Glomerular endothelial cell (primary cell): ENCODE results near the gene ATP2B1. TPM values are rescaled to one million over a fixed set of nuclear protein-coding genes. Genes with fewer than 3 reads are reported as not detected.

Experiments
- DNase-seq: peaks from one replicate; pipeline ENCODE4 v3.0.0-alpha.2; 2011; ENCODE audit warnings: low read depth, low spot score; ENCODE audit errors: extremely low read depth
- total RNA-seq: library from RNA; depleted of rRNA; stranded (reverse); fragments of >200 nt; gene quantifications from 2 replicates; pipeline ENCODE4 v1.2.3, GENCODE V29; 2015

ATP2B1 gene
- total RNA-seq, 1 donor from 2014 or later = 37.0 TPM

DNA sequence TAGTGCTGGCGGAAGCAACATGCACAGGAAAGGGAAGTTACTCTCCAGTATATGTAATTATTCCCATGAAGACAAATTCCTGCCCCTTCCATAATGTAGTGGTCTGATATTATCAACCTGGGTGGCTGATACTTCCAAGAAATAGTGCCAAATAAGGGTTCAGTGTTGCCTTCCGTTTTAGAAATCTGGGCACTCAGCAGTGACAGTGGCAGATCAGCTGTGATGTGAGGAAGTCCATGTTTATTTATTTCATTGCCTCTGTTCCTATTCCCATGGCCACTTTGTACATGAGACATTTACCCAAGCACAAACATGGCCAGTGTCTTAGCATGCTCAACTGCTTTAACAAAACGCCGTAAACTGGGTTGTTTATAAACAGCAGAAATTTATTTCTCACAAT, 162.5 kb downstream of the ATP2B1 start:
- no peak for DNase-seq

DNA sequence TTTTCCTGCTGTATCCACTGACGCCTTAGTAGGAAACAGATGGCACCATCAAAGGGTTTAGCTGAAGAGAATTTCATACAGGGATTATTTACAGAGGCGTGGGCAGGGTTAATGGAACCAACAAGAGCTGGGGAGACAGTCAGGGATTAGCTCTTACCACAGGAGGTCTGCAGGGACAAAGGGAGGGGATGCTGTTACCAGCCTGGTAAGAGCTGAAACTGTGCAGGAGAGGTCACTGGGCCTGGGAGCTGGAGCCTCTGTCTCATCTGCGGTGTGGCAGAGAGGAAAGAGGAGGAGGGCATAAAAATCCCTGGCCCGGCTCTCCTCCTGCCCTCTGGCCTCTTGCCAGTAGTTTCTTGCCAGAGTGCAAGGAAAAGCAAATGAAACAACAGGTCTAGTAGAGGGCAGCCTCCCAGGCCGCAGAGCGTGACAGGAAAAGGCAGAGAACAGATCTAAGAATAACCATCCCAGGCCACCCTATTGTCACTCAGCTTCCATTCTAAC, 163.9 kb downstream of the ATP2B1 start:
- no peak for DNase-seq

DNA sequence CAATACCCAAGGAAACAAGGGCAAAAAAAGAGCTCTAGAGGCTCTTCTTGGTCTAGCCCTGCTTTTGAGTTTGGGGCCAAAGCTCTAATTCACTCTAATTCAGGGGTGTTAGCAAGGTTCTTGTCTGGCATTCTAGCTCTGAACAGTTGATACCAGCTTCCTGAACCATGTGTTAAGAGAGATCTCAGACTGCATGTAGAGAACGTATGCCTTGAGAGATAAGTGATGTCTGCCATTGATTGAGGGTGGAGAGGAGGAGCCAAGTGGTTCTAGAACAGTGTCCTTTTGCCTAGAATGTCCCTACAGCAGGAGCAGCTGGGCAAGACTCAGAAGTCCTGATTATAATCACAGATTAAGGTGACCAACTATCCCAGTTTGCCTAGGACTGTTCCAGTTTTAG, 164.6 kb downstream of the ATP2B1 start:
- DNase-seq = no peak

DNA sequence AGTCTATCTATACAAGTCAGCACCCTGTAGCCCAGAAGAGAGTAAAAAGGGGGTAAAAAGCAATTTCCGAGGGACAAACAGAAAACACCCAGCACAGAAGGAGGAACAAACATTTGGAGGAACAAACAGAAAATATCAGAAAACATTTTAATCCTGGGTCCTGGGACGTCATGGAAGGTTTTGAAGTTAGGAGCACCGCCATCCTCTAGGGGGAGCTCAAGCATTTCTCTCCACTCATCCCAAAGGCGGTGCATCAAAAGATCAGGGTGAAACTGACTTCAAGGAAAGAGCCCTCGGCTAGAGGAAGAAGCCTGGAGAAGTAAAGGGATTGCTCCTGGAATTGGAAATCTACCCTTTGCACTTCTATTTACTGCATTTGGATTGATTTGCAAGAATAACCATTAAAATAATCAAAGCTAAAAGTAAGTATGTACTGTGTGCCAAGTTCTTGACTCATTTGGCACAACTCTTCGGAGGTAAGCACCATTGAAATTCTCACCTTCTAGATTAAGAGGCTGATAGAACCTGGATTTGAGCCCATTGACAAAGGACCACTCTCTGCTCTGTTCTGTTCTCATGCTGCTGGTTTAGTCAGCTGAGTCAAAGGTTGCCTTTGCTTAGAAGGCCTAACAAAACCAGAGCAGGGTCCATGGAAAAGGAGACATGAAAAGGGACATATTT, 165.6 kb downstream of the ATP2B1 start:
- peak; percentile 78 for DNase-seq

DNA sequence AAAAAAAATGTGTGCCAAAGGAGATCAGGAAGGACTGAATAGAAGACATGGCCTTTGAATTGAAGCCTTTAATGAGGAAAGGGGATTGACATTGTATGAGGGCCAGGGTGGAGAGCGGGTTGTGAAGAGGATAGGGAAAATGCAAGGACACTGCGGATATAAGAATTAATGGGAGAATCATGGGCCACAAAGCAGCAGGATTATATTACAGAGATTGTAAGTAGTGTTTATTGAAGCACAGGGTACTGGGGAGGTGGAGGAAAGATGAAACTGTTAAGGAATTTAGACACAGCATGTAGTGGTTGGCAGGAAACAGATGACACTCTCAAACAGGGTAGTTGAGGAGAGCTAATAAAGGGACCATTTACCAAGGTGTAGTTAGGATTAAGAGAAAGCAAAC, 166.4 kb downstream of the ATP2B1 start:
- no peak for DNase-seq

GRCh38 chr12:89540586-89540985, 168.1 kb downstream of the ATP2B1 start:
- no peak for DNase-seq

DNA sequence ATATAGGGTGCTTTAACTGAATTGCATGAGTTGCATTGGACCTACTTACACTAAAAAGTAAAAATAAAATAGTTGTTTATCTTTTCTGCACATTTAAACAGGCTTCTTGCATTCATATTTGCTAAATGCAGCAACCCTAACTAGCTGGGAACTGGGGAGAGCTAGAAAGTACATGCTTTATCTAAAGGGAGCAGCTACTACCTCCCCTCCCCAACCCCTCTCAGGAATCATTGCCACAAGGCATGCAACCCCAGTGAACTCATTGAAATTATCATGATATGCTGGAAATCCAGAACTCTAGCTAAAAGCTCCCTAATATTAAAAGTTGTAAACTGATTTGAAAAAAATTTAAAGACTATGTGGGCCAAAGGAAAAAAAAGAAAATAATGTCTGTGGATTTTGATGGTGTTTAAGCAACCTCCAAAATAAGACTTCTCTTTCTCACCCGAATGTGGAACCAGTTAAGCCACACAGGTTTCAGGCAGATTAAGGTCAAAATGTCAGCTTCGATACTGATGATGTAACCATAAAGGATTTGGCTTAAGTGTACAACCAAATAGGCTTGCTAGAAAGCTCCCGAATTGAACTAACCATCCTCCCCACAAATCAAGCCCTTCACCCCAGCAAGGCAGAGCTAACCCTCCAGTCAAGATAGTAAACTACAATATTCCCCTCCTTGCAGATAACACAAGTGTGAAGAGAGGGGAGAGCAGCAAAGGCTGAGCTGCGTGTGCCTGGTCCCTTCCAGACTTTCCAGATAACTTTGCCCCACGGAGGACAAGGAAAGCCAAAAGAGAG, 169.0 kb downstream of the ATP2B1 start:
- no peak for DNase-seq

DNA sequence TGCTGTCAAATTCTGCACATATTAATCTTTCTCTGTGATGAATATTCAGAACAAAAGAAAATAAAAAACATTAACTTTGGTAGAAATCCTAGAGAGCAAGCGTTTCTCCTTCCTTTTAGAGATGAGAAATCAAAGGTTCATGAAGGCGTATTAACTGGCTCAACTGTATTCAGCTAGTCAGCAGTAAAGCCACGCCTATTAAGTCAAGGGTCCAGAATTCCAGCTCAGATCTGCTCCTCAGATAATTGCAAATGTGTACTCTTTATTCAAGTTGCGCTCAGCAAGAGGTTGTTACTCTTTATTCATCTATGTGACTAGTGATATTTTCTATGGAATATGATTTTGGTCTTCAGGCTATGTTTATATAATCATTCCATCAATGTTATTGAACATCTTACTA, 169.7 kb downstream of the ATP2B1 start:
- no peak for DNase-seq

Other genes with a start within 250 kb of the ATP2B1 start
- gene GALNT4, start 184.0 kb downstream of the ATP2B1 start, total RNA-seq = 11.0 and 11.4 TPM in 2 replicates
- gene POC1B, start 182.8 kb downstream of the ATP2B1 start, total RNA-seq = 21.5 and 21.8 TPM in 2 replicates